ENCODE results near the gene CTRB2.
"Not testable (repeated sequence)": the region's sequence is repeated elsewhere in the genome, so short reads cannot be mapped to it uniquely, and the experiment has no call there.

Gene CTRB2

GRCh38 chr16:75226550-75227360 is 19.8 kb upstream of the CTRB2 start:
- DNase-seq (ENCODE audit: low spot score): no peak

GRCh38 chr16:75225678-75226515 is 18.9 kb upstream of the CTRB2 start:
- no peak for DNase-seq (ENCODE audit: low spot score)

GRCh38 chr16:75225092-75225491 is 18.1 kb upstream of the CTRB2 start:
- DNase-seq (ENCODE audit: low spot score): no peak

- DNase-seq (ENCODE audit: low spot score): no peak
These were observed 17.5 kb upstream of the CTRB2 start for GRCh38 chr16:75224306-75225082.

GRCh38 chr16:75223129-75223528 is 16.2 kb upstream of the CTRB2 start:
- not testable (repeated sequence) for DNase-seq (ENCODE audit: low spot score)

- DNase-seq (ENCODE audit: low spot score): no peak
These were observed 15.4 kb upstream of the CTRB2 start for GRCh38 chr16:75222271-75222783.

GRCh38 chr16:75219838-75220237 is 12.9 kb upstream of the CTRB2 start:
- no peak for DNase-seq (ENCODE audit: low spot score)

GRCh38 chr16:75219088-75219487 is 12.1 kb upstream of the CTRB2 start:
- no peak for DNase-seq (ENCODE audit: low spot score)

- no peak for DNase-seq (ENCODE audit: low spot score)
These were observed 11.5 kb upstream of the CTRB2 start, which contains the start of gene CTRB1 for GRCh38 chr16:75218256-75219076. TSS of gene CTRB1 (plus strand) at chr16:75218988. CDS start at chr16:75219008, 20 bp downstream.

- DNase-seq (ENCODE audit: low spot score): no peak
These were observed 10.5 kb upstream of the CTRB2 start for GRCh38 chr16:75217389-75217851.

- no peak for DNase-seq (ENCODE audit: low spot score)
These were observed 9.6 kb upstream of the CTRB2 start for GRCh38 chr16:75216576-75216975.

- no peak for DNase-seq (ENCODE audit: low spot score)
These were observed 9.2 kb upstream of the CTRB2 start for GRCh38 chr16:75216127-75216526.

- DNase-seq (ENCODE audit: low spot score): not testable (repeated sequence)
These were observed 4.3 kb upstream of the CTRB2 start for GRCh38 chr16:75211286-75211685.

- no peak for DNase-seq (ENCODE audit: low spot score)
These were observed 3.0 kb upstream of the CTRB2 start for GRCh38 chr16:75209944-75210343.

GRCh38 chr16:75209514-75209913 is 2.6 kb upstream of the CTRB2 start:
- DNase-seq (ENCODE audit: low spot score): not testable (repeated sequence)

GRCh38 chr16:75208861-75209505 is 2.0 kb upstream of the CTRB2 start:
- no peak for DNase-seq (ENCODE audit: low spot score)

GRCh38 chr16:75208242-75208825 is 1.4 kb upstream of the CTRB2 start:
- DNase-seq (ENCODE audit: low spot score): no peak

GRCh38 chr16:75207831-75208230 is 870 bp upstream of the CTRB2 start:
- no peak for DNase-seq (ENCODE audit: low spot score)

GRCh38 chr16:75205961-75206748 is 806 bp downstream of the CTRB2 start:
- DNase-seq (ENCODE audit: low spot score): not testable (repeated sequence)
